ENCODE data around the gene FAM210B. TPM values are rescaled to one million over a fixed set of nuclear protein-coding genes. Genes with fewer than 3 reads are reported as not detected.

Gene FAM210B, protein sequence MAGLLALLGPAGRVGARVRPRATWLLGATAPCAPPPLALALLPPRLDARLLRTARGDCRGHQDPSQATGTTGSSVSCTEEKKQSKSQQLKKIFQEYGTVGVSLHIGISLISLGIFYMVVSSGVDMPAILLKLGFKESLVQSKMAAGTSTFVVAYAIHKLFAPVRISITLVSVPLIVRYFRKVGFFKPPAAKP
- total RNA-seq, result 30.8 and 33.2 TPM in 2 replicates
- long read RNA-seq, partial matches to known transcripts, result 0 of 7 reads
- long read RNA-seq, other reads (novel, unspliced or antisense), result 7 of 7 reads

DNA sequence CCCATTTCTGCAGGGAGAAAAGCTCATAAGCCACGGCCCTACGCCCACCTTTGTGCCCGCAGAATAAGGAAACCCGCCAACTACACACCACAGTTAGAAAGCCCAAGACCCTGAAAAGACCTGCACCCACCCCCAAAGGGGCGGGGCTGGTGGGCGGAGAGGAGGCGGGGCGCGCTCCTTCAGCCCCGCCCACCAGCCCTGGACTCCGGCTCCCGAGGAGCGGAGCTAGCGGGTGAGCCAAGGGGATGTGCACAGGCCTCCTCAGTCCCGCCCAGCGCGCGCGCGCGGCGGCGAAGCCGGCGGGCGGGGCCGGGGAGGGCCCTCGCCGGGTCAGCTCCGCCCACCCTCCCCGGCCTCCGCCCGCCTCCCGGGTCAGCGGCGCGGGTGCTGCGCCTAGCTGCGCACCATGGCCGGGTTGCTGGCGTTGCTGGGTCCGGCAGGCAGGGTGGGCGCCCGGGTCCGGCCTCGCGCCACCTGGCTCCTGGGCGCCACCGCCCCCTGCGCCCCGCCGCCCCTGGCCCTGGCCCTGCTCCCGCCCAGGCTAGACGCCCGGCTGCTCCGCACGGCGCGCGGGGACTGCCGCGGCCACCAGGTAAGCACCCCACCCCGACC lies at the start of gene FAM210B:
Gene FAM210B (plus strand): TSS at position 375 of the 612 bp plus-strand sequence. CDS start 32 bp downstream, at position 407.
- peak; percentile 74 for DNase-seq (ENCODE audit: low read depth, low spot score)
- no peaks in the 10 kb centered on the region for H3K27me3 Mint-ChIP-seq (ENCODE audit: low read depth)
- TF ChIP-seq, protein P1, sequence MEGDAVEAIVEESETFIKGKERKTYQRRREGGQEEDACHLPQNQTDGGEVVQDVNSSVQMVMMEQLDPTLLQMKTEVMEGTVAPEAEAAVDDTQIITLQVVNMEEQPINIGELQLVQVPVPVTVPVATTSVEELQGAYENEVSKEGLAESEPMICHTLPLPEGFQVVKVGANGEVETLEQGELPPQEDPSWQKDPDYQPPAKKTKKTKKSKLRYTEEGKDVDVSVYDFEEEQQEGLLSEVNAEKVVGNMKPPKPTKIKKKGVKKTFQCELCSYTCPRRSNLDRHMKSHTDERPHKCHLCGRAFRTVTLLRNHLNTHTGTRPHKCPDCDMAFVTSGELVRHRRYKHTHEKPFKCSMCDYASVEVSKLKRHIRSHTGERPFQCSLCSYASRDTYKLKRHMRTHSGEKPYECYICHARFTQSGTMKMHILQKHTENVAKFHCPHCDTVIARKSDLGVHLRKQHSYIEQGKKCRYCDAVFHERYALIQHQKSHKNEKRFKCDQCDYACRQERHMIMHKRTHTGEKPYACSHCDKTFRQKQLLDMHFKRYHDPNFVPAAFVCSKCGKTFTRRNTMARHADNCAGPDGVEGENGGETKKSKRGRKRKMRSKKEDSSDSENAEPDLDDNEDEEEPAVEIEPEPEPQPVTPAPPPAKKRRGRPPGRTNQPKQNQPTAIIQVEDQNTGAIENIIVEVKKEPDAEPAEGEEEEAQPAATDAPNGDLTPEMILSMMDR (conservative IDR thresholded peaks at IDR 0.05), result no peak
- H3K27ac Mint-ChIP-seq (ENCODE audit: unreplicated experiment), result peak within 1 kb of the TSS; percentile 97
- H3K36me3 Mint-ChIP-seq (ENCODE audit: low read depth), result no peaks in the 10 kb centered on the region
- H3K9me3 Mint-ChIP-seq, result no peaks in the 10 kb centered on the region
- peaks cover 33% of the 10 kb centered on the region for H3K4me1 Mint-ChIP-seq
- H3K4me3 Mint-ChIP-seq, result peak within 1 kb of the TSS; percentile 92

DNA sequence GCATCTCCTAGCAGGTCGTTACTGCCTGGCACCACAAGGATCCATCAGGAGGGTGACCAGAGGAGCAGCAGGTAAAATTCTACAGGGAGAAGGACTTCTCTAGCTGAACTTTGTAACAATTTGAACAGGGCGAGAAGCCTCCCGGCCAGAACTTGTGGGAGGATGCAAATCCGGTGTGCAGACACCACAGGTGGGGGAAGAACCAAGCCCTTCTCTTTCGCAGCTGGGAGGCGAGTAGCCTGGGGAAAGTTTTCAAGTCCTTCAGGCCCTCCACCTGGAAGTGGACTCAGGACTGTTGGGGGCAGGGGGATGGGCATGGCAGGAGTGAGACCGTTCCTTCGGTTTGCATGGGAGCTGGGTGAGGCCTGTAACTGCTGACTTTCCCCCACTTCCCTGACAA lies 42.7 kb upstream of the FAM210B start:
- no peak overlapping the region for H3K27ac Mint-ChIP-seq (ENCODE audit: unreplicated experiment)
- H3K27me3 Mint-ChIP-seq (ENCODE audit: low read depth), result peaks cover 25% of the 10 kb centered on the region
- H3K9me3 Mint-ChIP-seq, result peaks cover 4% of the 10 kb centered on the region
- DNase-seq (ENCODE audit: low read depth, low spot score), result no peak
- H3K4me1 Mint-ChIP-seq, result no peaks in the 10 kb centered on the region
- H3K4me3 Mint-ChIP-seq, result no peak overlapping the region
- TF ChIP-seq, protein P1 (conservative IDR thresholded peaks at IDR 0.05), result no peak
- H3K36me3 Mint-ChIP-seq (ENCODE audit: low read depth), result no peaks in the 10 kb centered on the region

DNA sequence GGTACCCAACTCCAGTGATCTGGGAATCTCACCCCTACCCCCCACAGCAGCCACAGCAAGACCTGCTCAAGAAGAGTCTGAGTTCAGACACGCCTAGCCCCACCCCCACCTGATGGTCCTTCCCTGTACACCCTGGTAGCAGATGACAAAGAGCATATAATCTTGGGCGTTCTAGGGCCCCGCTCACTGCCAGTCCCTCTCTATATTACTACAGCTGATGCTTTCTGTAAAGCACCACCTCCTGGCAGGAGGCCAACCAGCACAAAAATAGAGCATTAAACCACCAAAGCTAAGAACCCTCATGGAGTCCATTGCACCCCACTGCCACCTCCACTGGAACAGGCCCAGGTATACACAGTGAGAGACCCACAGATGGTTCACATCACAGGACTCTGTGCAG lies 42.3 kb upstream of the FAM210B start:
- H3K27ac Mint-ChIP-seq (ENCODE audit: unreplicated experiment), result no peak overlapping the region
- H3K27me3 Mint-ChIP-seq (ENCODE audit: low read depth), result peaks cover 26% of the 10 kb centered on the region
- H3K9me3 Mint-ChIP-seq, result peaks cover 4% of the 10 kb centered on the region
- no peak for DNase-seq (ENCODE audit: low read depth, low spot score)
- TF ChIP-seq, protein P1 (conservative IDR thresholded peaks at IDR 0.05), result no peak
- no peaks in the 10 kb centered on the region for H3K36me3 Mint-ChIP-seq (ENCODE audit: low read depth)
- H3K4me1 Mint-ChIP-seq, result no peaks in the 10 kb centered on the region
- no peak overlapping the region for H3K4me3 Mint-ChIP-seq

DNA sequence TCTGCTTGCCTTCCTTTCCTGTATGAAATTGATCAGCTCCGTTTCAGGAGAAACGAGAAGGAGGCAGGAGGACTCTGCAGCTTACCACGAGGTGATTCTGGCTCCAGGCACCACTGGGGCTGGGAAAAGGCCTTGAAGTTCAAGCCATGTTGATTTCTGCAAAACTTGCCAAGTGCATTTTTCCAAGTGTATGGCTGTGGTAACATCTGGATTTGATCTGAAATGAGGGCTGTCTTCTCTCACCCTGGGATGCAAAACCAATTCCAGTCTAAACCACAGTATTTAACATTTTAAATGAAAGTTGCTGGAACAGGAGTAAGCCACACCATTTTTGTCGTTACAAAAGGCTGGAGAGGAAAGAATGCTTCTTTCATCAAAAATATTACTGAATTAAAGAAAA lies 36.1 kb upstream of the FAM210B start:
- Mint-ChIP-seq H3K27ac (ENCODE audit: unreplicated experiment) (no peak overlapping the region), H3K9me3 (peaks cover 6% of the 10 kb centered on the region), H3K4me3 (no peak overlapping the region), H3K36me3 (ENCODE audit: low read depth) (no peaks in the 10 kb centered on the region), H3K4me1 (no peaks in the 10 kb centered on the region), H3K27me3 (ENCODE audit: low read depth) (peaks cover 44% of the 10 kb centered on the region)
- TF ChIP-seq, protein P1 (conservative IDR thresholded peaks at IDR 0.05), result no peak
- DNase-seq (ENCODE audit: low read depth, low spot score), result no peak

DNA sequence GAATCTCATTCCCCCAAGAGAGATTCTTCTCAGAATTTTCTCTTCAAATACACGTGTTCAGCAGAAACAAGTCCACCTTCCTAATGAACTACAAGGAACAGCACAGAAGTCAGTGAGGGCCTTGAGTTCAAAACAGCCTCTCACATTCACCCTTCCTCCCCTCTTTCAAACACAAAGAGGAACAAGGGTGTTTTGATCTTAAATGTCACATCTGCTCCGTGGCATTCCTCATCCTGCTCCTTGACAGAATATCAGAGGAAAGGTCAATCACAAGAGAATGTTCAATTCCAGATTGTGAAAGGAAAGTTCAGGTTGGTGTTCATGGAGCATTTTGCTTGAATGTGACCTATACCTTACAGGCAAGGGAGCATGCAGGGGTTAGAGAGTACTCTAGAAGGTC lies 35.6 kb upstream of the FAM210B start:
- Mint-ChIP-seq H3K4me1 (no peaks in the 10 kb centered on the region), H3K36me3 (ENCODE audit: low read depth) (no peaks in the 10 kb centered on the region), H3K9me3 (peaks cover 6% of the 10 kb centered on the region), H3K27ac (ENCODE audit: unreplicated experiment) (no peak overlapping the region), H3K27me3 (ENCODE audit: low read depth) (peaks cover 42% of the 10 kb centered on the region), H3K4me3 (no peak overlapping the region)
- TF ChIP-seq, protein P1 (conservative IDR thresholded peaks at IDR 0.05), result no peak
- no peak for DNase-seq (ENCODE audit: low read depth, low spot score)

Measured in neural crest cell (in vitro differentiated cells).